Stimulated activated CD8-positive, alpha-beta memory T cell treated with anti-CD3 and anti-CD28 coated beads, Interleukin-4, amount 100 ng/mL, for 48 hours (primary cell): ENCODE measurements around the gene E2F4.

Source experiments
- DNase-seq: peaks from one replicate; pipeline ENCODE4 v3.0.0-alpha.2; 2020

The E2F4 gene

DNA sequence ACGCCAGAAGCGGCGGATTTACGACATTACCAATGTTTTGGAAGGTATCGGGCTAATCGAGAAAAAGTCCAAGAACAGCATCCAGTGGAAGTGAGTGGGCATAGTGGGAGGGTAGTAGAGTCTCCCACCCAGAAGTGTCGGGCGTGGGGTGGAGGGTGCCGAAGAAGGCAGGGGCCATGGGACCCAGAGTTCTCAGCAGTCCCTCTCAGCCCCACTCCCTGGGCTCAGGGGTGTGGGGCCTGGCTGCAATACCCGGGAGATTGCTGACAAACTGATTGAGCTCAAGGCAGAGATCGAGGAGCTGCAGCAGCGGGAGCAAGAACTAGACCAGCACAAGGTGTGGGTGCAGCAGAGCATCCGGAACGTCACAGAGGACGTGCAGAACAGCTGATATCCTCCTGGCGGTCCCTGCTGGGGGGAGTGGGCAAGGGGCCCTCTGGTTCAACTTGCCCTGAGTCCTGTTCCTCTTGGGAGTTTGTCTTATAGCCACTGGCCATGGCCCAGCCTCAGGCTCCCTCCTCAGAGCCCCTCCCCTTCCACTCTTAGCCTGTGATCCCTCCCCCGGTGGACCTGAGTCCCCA, 916 bp downstream of the E2F4 start:
- no peak for DNase-seq

DNA sequence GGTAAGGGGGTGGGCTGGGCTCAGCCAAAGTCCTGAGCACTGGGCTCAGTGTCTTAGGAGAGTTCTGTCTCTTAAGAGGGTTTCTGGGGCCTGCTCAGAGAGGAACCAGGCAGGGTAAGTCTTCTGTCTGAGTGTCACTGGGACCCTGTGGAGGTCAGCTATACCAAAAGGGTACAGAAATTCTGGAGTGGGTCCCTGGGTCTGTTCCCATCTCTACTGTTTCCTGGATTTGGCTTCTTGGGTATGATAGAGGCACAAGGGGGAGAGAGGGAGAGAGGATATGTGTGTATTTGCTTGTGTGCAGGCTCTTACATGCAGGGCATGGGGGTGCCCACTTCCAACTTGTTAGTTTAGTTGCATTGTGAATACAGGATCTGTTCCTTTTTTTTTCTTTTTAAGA, 1.6 kb downstream of the E2F4 start:
- DNase-seq, result no peak

DNA sequence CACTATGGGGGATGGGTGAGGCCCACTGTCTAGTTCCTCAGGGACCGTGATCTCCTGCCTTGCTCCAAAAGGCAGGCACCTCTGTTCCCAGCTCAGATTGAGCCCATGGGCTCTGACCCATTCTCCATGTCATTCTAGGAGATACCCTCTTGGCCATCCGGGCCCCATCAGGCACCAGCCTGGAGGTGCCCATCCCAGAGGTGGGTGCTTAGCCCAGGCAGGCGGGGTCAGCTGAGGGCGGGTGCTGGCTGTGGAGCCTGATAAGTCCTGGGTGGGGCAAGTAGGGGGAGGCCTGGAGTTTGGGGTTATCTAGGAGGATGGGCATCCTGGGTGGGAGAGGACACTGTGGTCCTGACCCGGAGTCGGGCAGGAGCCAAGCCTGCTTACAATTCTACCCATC, 2.3 kb downstream of the E2F4 start:
- no peak for DNase-seq

DNA sequence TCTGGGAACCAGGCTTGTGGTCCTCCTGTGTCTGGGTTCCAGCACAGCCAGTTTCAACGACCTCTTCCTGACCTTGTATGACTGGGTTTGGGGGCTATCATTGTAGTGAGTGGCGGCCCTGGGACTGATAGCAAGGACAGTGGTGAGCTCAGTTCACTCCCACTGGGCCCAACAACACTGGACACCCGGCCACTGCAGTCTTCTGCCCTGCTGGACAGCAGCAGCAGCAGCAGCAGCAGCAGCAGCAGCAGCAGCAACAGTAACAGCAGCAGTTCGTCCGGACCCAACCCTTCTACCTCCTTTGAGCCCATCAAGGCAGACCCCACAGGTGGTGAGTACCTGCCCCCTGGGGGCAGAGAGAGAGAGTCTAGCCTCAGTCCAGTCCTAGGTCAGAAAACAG, 3.7 kb downstream of the E2F4 start:
- no peak for DNase-seq

DNA sequence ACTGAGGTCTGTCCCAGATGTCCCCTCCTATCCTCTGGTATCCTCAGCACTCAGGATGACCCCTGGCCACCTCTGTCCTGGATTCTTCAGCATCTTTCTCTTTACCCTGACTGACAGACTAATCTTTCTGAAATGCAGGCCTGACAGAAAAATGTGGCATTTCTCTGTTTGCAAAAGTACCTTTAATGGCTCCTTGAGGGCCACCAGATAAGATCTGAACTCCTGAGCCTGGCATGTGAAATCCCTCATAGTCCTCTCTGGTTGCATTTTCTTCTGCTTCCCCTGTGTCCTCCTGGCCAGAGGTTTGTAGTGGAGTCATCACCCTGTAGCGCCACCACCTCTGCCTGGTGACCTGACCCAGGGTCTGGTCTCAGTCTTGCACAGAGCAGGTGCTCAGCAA, 4.9 kb downstream of the E2F4 start:
- DNase-seq, result no peak

DNA sequence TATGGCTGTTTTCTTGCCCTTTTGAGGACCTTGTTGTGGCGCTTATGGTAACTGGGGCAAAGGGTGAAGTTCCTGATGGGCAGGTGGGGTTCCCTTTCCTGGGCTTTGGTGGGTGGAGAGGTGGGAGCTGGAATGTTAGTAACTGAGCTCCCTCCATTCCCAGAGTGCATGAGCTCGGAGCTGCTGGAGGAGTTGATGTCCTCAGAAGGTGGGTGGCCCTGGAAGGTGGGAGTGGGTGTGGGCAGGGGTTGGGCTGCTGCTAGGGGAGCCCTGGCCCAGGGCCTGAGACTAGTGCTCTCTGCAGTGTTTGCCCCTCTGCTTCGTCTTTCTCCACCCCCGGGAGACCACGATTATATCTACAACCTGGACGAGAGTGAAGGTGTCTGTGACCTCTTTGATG, 5.7 kb downstream of the E2F4 start:
- DNase-seq, result no peak

DNA sequence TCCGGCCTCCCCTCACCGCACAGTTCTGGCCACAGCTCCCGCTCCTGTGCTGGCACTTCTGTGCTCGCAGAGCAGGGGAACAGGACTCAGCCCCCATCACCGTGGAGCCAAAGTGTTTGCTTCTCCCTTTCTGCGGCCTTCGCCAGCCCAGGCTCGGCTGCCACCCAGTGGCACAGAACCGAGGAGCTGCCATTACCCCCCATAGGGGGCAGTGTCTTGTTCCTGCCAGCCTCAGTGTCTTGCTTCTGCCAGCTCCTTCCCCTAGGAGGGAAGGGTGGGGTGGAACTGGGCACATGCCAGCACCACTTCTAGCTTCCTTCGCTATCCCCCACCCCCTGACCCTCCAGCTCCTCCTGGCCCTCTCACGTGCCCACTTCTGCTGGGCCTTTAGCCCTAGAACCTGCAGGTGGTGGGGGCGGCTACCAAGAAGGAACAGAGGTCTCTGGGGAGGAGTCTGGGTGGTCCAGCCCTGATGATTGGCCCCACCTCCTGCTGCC, 6.3 kb downstream of the E2F4 start:
- no peak for DNase-seq

DNA sequence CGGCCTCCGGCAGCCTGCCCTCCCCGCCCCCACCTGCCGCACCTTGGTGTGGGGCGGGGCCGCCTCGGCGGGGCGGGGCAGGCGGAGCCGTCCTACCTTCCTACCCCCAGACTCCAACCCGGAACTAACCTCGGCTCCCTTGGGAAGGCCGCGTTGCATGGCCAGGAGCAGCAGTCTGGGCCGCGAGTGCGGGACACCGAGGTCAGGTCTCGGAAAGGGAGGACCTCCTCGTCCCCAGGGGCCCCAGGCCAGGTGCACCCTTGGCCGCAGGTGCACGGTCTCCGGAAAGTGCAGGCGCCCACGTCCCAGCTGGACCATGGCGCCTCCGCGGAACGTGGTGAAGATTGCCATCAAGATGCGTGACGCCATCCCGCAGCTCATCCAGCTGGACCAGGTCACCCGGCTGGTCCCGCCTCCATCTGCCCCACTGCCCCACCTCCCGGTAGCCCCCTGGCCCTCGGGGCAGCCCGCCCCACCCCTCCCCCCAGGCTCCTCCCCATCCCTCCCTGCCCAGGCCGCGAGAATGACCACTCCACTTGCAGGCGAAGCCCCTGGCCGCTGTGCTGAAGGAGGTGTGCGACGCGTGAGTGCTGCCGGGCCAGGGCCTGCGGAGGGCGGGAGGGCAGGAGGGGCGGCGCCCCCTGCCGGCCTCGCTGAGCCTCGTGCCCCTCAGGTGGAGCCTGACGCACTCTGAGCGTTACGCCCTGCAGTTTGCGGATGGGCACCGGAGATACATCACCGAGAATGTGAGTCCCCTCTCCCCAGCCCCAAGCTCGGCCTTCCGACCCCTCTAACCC, 7.3 kb downstream of the E2F4 start, which contains the start of gene ELMO3:
Gene ELMO3 (plus strand): TSS at position 121 of the 797 bp plus-strand sequence. CDS start 196 bp downstream, at position 317.
- no peak for DNase-seq

DNA sequence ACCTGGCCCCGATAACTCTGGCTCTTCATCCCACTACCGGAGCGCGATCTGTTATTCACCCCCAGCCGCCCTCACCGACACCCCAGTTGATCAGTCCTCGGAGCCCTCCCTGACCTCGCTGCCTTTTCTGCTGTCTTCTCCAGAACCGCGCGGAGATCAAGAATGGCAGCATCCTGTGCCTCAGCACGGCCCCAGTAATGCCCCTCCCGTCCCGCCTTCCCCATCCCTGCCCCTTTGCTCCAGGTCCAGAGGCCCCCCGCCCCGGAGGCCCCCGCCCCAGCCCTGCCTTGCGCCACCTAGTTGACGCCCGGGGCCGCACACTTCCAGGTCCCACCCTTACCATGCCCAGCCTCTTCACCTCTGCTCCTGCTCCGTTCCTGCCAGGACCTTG, 7.8 kb downstream of the E2F4 start:
- no peak for DNase-seq

DNA sequence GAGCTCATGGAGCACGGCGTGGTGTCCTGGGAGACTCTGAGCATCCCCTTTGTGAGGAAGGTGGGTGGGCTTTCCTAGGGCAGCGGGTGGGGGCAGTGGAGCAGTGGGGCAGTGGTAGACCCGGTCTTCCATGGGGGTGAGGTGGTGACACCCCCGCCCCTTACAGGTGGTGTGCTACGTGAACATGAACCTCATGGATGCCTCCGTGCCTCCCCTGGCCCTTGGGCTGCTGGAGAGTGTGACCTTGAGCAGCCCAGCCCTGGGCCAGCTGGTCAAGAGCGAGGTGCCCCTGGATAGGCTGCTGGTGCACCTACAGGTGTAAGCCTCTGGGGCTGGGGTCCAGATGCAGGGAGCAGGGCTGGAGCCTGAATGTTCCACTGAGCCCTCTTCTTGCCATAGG, 8.5 kb downstream of the E2F4 start:
- DNase-seq, result no peak

DNA sequence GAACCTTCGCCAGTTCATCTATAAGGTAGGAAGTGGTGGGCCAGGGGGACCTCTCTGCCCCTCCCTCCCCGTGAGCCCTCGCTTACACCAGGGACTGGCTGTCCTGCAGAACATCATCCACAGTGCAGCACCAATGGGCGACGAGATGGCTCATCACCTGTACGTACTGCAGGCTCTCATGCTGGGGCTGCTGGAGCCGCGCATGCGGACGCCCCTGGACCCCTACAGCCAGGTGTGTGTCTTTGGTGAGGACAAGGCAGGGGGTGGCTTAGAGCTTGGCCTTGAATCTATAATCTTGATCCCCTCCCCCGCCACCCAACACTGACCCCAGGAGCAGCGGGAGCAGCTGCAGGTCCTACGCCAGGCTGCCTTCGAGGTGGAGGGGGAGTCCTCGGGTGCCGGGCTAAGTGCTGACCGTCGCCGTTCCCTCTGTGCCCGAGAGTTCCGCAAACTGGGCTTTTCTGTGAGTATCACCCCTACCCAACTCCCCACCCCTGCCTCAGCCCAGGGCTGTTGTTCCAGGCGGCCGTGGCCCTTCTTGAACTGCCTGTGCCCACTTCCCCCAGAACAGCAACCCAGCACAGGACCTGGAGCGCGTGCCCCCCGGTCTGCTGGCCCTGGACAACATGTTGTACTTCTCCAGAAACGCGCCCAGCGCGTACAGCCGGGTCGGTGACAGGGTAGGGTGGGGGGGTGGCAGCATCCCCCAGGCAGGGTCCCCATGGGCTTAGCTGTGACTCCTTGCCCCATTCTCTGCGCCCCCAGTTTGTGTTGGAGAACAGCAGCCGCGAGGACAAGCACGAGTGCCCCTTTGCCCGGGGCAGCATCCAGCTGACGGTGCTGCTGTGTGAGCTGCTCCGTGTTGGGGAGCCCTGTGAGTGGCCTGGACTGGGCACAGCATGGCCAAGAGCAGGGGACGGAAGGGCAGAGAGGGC, 9.7 kb downstream of the E2F4 start:
- no peak for DNase-seq

DNA sequence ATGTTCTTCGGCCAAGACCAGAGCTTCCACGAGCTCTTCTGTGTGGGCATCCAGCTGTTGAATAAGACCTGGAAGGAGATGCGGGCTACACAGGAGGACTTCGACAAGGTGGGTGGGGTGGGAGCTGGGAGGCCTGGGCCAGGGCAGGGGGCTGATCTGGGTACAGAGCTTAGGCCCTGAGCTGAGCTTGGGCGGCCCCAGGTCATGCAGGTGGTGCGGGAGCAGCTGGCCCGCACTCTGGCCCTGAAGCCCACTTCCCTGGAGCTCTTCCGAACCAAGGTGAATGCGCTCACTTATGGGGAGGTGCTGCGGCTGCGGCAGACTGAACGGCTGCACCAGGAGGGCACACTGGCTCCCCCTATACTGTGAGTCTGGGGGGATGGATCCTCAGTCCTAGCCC, 10.5 kb downstream of the E2F4 start:
- DNase-seq, result no peak

DNA sequence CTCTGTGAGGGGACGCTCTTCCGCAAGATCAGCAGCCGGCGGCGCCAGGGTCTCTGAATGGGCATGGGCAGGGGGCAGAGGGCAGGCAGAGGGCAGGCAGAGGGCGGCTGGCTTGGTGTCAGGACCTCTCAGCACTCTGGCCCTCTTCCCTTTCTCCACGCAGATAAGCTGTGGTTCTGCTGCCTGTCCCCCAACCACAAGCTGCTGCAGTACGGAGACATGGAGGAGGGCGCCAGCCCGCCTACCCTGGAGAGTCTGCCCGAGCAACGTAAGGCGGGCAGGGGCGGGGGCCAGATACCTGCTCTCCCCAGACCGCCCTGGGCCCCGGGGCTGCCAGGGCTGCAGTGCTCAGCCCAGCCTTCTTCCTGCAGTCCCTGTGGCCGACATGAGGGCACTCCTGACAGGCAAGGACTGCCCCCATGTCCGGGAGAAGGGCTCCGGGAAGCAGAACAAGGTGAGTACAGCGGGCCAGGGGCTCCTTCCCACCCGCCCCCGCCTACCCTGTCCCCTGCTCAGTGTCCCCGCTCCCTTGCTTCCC, 11.1 kb downstream of the E2F4 start:
- DNase-seq, result no peak

DNA sequence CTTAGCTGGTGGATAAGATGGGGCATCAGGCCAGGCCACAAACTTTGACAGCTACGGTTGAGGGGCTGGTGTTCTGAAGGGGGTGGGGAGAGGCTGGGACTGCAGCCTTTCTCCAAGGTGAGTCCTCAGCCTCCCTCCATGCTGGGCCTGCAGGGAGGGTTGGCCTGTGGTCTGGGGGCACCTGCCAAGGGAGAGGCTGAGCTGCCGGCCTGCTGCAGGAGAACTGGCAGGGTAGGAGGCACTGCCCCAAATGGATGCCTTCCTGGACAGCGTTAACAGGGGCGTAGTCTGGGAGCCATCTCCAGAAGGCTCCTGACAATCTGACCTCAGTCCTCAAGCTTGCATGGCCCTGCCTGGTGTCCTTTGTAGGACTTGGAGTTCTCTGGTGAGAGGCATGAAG, 12.1 kb downstream of the E2F4 start:
- DNase-seq, result no peak

DNA sequence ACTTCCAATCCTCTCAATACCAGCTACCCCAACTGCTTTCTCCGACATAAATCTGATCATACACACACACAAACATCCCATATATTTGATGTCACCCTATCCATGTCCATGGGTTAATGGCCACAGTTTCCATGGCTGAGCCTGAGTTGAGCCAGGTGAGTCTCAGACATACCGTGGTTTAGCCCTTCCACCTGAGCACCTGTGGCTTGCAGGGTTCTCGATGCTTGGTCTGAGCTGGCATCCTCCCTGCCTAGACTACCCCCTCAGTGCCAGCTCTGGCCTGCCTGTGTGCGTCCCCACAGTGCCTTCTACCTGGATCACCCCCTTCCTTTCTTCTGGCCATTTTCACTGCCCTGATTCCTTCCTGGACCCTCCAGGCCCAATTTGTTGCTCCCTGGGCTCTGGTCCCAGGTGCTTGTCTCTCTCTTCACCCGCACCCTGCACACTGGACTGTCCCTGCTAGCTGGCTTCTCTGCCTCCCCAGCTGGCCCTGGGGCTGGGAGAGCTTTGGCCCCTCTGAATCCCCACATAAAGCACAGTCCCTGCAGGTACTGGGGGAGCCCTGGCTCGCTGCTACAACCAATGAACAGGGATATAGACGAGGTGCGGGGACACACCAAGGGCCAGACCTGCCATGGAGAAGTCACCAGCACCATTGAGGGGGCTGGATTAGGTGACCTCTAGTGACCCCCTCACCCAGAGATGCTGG, 14.3 kb downstream of the E2F4 start:
- DNase-seq, result no peak

DNA sequence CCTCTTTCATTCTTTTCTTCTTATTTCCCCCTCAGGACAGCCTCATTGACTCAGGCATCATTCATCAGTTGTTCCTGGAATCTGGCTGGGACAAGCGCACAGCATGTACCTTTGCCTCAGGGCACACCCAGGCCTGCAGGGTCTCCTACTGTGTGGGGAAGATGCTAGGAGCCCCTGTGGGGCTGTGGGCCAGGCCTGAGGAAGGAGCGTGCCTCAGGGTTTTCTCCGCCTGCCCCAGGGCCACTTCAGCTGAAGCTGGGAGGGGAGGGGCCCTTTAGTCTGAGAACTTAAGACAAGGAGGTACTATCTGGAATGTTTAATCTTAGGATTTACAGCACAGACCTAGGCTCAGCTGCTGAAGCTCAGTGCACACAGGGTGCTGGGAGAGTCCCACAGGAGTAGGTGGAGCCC, 14.9 kb downstream of the E2F4 start:
- DNase-seq, result no peak

DNA sequence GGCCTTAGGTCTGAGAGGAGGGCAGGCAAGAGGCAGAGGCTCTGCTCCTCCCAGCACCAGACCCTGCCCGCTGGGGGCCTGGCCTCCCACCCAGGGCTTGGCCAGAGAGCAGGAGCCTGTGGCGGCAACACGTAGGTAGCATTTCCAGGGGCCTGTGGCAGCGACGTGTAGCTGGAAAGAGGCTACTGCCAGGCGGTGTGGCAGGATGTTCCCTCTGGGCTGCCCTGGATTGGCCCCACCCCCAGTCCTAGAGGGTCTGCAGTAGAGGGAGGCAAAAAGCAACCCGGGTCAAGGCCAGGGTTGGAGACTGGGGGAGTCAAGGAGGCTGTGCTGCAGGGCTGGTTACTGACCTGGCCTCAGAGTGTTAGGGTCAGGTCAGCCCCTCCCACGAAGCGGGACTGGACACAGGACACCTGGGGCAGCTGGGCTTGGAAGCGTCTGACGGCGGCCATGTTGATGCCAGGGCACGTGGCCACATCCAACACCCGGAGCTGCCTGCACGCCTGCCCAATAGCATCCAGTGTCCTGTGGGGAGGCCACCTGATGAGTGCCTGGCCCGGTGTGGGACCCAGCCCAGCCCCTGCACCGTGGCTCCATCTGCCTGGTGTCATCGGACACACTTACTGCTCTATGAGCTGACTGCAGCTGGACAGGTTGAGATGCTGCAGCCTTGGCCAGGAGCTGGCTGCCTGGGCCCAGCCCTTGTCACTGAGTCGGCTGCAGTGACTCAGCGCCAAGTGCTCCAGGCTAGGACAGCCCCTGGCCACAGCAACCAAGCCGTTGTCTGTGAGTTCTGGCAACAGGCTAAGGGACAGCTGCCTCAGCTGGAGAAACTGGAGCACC, 15.5 kb downstream of the E2F4 start:
- no peak for DNase-seq

DNA sequence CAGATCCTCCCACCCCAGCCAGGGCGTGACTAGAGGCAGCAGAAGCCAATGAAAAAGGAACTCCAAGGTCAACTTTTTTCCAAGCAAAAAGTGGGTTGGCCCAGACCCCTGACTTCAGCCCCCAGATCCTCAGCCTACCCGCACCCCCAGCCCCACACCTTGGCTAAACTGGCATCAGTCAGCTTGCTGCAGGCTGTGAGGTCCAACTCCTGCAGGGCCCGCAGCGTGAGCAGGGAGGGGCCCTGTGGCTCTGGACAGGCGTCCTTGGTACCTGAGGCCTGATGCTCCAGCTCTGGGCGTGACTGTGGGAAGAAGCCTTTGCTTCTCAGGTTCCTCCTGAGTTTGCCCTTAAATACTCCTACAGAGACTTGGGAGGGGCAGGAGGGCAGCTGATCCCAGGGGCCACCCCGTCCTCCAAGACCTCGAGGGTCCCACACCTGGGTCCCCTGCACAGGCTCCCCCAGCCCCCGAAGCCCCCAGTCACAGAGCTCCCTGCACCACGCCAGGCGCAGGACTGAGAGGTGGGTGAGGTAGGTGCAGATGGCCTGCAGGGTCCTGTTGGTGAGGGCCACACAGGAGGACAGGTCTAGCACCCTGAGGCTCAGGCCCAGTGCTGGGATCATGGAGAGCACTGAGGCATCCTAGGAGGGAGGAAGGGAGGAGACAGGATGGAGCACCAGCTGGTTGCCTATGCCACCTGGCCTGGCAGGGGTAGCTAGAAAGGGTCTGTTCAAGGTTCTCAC, 16.4 kb downstream of the E2F4 start:
- DNase-seq, result no peak

DNA sequence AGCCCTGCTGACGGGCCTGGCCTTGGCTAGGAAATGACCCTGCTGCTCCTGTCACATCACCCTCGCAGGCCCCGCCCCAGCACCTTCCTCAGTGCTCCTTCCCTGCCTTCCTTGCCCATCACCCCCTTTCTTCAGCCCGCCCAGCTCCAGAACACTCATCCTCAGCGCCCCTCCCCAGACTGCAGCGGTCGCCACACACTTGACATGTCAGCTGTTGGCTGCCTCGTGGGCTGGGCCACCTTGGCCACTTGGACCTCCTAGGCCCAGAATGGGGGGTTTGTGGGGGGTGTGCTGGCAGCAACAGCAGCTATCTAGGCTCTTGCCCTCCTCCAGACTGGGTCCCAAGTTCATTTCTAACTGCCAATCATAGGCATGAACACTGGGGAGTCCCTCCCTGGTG, 17.6 kb downstream of the E2F4 start:
- DNase-seq, result no peak

DNA sequence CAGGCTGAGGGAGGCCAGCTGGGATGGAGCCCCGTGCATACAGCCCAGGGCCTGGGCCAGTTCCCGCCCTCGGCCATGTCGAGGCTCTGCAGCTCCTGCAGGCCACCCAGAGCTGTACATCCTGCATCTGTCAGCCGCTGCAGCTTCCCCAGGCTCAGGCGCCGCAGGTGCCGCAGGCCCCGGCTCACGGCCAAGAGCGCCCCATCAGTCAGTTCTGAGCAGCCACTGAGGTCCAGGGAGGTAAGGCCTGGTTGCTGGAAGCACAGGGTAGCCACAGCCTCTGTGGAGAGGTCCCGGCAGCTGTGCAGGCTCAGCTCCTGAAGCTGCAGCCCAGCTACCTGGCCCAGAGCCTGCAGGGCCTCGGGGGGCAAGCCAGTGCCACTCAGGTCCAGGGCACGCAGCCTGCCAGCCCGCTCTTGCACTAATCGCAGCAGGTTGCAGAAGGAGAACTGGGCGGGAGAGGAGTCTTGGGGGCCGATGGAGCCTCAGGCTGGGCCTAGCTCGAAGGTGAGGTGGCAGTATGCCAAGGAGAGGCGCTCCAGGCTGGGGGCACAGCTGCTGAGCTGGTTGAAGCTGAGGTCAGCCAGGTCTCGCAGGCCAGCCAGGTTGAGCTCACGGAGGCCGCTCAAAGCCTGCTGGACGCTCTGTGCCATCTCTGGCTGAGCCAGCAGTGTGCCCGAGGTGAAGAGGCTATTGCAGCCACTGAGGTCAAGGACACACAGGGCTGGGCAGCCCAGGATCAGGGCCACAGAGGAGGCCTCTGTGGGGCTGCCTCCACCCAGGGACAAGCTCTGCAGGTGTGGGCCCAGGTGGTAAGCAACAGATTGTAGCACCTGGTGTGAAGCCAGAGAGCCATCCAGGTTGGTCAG, 18.3 kb downstream of the E2F4 start:
- DNase-seq, result no peak
